Natural killer cell (primary cell): ENCODE results near the gene SNRNP27. TPM values are rescaled to one million over a fixed set of nuclear protein-coding genes. Genes with fewer than 3 reads are reported as not detected.

Experiments
- ATAC-seq, 3 donors: fragments of 150-1000 bp in 2 of 3; fragments of 200-7000 bp in 1 of 3; cut with Tn5 transposase; 1 replicate in 1 of 3; 2 replicates in 2 of 3; pipeline ENCODE4 v1.10.0; 2021; ENCODE audit warnings: mild to moderate bottlenecking in 2 of 3, moderate library complexity in 2 of 3
- DNase-seq, 2 donors: peaks; one replicate each; pipeline versions ENCODE4 v3.0.0 to v3.0.0-alpha.2; 2013 to 2021; ENCODE audit warnings: mixed read lengths in 1 of 2
- H3K27ac ChIP-seq: one replicate; pipeline ENCODE4 v1.5.1; 2013; ENCODE audit warnings: mild to moderate bottlenecking, low read length
- H3K27me3 ChIP-seq: one replicate; pipeline ENCODE4 v1.6.1; 2013; ENCODE audit warnings: low read length; ENCODE audit not compliant: control insufficient read depth, insufficient read depth
- H3K36me3 ChIP-seq: one replicate; pipeline ENCODE4 v1.6.1; 2013; ENCODE audit warnings: low read length; ENCODE audit not compliant: control insufficient read depth, insufficient read depth
- H3K4me1 ChIP-seq: one replicate; pipeline ENCODE4 v1.6.1; 2013; ENCODE audit warnings: low read length; ENCODE audit not compliant: control insufficient read depth, insufficient read depth
- H3K4me3 ChIP-seq: one replicate; pipeline ENCODE4 v1.5.1; 2013; ENCODE audit warnings: low read length
- H3K9me3 ChIP-seq: one replicate; pipeline ENCODE4 v1.6.1; 2013; ENCODE audit warnings: low read length; ENCODE audit not compliant: control insufficient read depth, insufficient read depth
- H3K27ac Mint-ChIP-seq, 2 donors: one replicate each; pipeline ENCODE4 v1.8.0; 2022; ENCODE audit warnings: mild to moderate bottlenecking in 2 of 2, mixed read lengths in 2 of 2, moderate library complexity in 1 of 2
- H3K27me3 Mint-ChIP-seq, 2 donors: one replicate each; pipeline ENCODE4 v1.8.0; 2022; ENCODE audit warnings: low read depth in 2 of 2, mixed read lengths in 2 of 2
- H3K36me3 Mint-ChIP-seq: one replicate; pipeline ENCODE4 v1.8.0; 2022; ENCODE audit warnings: mixed read lengths
- H3K4me1 Mint-ChIP-seq, 2 donors: one replicate each; pipeline ENCODE4 v1.8.0; 2022; ENCODE audit warnings: mixed read lengths in 2 of 2
- H3K4me3 Mint-ChIP-seq: one replicate; pipeline ENCODE4 v1.8.0; 2022; ENCODE audit warnings: mild to moderate bottlenecking, moderate library complexity, mixed read lengths
- H3K9me3 Mint-ChIP-seq, 2 donors: one replicate each; pipeline ENCODE4 v1.8.0; 2022; ENCODE audit warnings: mixed read lengths in 2 of 2
- CTCF ChIP-seq: fragments of 200-600 bp; IDR thresholded peaks from one replicate; pipeline ENCODE4 v1.8.0; 2022; ENCODE audit warnings: antibody characterized with exemption
- WGBS: methylation state at CpG from one replicate; pipeline ENCODE4 v1.1.7; 2013; ENCODE audit warnings: missing lambda C conversion rate; ENCODE audit not compliant: insufficient coverage; 5-methylcytosine and 5-hydroxymethylcytosine counted together
- intact Hi-C: fragments of 100-400 bp; cut with micrococcal nuclease; formaldehyde crosslinking; loops from one replicate; pipeline ENCODE4 v1.14.2; 2022
- total RNA-seq, 4 donors: library from RNA; stranded (reverse); fragments of 120-200 nt in 1 of 4; gene quantifications; one replicate each; pipeline versions ENCODE4 v1.2.3 to v1.2.4, GENCODE V29; 2013 to 2022

The SNRNP27 gene
- total RNA-seq, 3 donors from 2014 or later (not counting 1 experiment from before 2014, with no cell fraction given), result 53.2 to 61.5 (median 58.2) TPM

GRCh38 chr2:69907216-69907615 lies 13.5 kb downstream of the SNRNP27 start:
- no peak for TF ChIP-seq CTCF
- Histone ChIP-seq H3K36me3 (peaks cover 57% of the 10 kb centered on the region), H3K9me3 (no peaks in the 10 kb centered on the region), H3K4me1 (peaks cover 8% of the 10 kb centered on the region), H3K27me3 (no peaks in the 10 kb centered on the region), H3K4me3 (no peak overlapping the region), H3K27ac (no peak overlapping the region)
- no peaks in the 10 kb centered on the region for H3K9me3 Mint-ChIP-seq
- H3K4me3 Mint-ChIP-seq, result no peak overlapping the region
- peaks cover 11% of the 10 kb centered on the region for H3K36me3 Mint-ChIP-seq
- H3K27me3 Mint-ChIP-seq, result no peaks in the 10 kb centered on the region
- DNase-seq, result no peak
- intact Hi-C loops, result no loop called here
- H3K4me1 Mint-ChIP-seq, result peaks cover 11 to 17% of the 10 kb centered on the region in 2 donors
- ATAC-seq, result no peak
- H3K27ac Mint-ChIP-seq, result no peak overlapping the region

GRCh38 chr2:69911985-69912563 lies 18.3 kb downstream of the SNRNP27 start:
- Mint-ChIP-seq H3K36me3 (peaks cover 4% of the 10 kb centered on the region), H3K4me1 (peaks cover 11 to 19% of the 10 kb centered on the region in 2 donors), H3K9me3 (no peaks in the 10 kb centered on the region), H3K27me3 (no peaks in the 10 kb centered on the region), H3K27ac (peak overlapping the region; percentile 82 to 91), H3K4me3 (peak overlapping the region; percentile 71)
- DNase-seq (peak in 1 of 2 donors; percentile 80), ATAC-seq (no peak)
- Histone ChIP-seq H3K27ac (peak overlapping the region; percentile 1), H3K9me3 (no peaks in the 10 kb centered on the region), H3K4me1 (peaks cover 13% of the 10 kb centered on the region), H3K36me3 (peaks cover 34% of the 10 kb centered on the region), H3K27me3 (no peaks in the 10 kb centered on the region), H3K4me3 (no peak overlapping the region)
- WGBS, result 25% methylated on average over 1 of the region's 2 CpGs
- TF ChIP-seq CTCF, result peak; percentile 83
- intact Hi-C loops, result loop anchor here (5.0 kb wide), 2 partner anchors 390 to 705 kb away; partner anchors contain the start of gene FAM136A

- Mint-ChIP-seq H3K27ac (peak overlapping the region; percentile 91 to 98), H3K9me3 (no peaks in the 10 kb centered on the region), H3K36me3 (peaks cover 8% of the 10 kb centered on the region), H3K4me1 (peaks cover 25 to 32% of the 10 kb centered on the region in 2 donors), H3K27me3 (no peaks in the 10 kb centered on the region), H3K4me3 (peak overlapping the region; percentile 85)
- peak overlapping the region; percentile 67 for H3K4me3 ChIP-seq
- H3K27ac ChIP-seq, result peak overlapping the region; percentile 91
- intact Hi-C loops, result loop anchor here (1.0 to 5.0 kb wide), 7 partner anchors 32 to 703 kb away; partner anchors contain the start of genes C2orf42, FAM136A and PCBP1
- H3K27me3 ChIP-seq, result no peaks in the 10 kb centered on the region
- H3K4me1 ChIP-seq, result peaks cover 13% of the 10 kb centered on the region
- peak; percentile 85 to 95 (median 87) for ATAC-seq
- under 1% methylated on average over 56 of the region's 56 CpGs for WGBS
- H3K9me3 ChIP-seq, result no peaks in the 10 kb centered on the region
- no peak for TF ChIP-seq CTCF
- peaks cover 22% of the 10 kb centered on the region for H3K36me3 ChIP-seq
- peak; percentile 99 to 100 for DNase-seq
Measured at GRCh38 chr2:69914164-69914949, 20.6 kb downstream of the SNRNP27 start.
